GM18873 (cell line): ENCODE data around the gene LETM1.

Experiments used
- ATAC-seq: cut with Tn5 transposase; IDR thresholded peaks from one replicate; pipeline ENCODE4 v1.9.1; 2021; ENCODE audit warnings: mild to moderate bottlenecking, moderate library complexity, moderate number of reproducible peaks; ENCODE audit not compliant: unreplicated experiment, low FRiP score

LETM1 gene

DNA sequence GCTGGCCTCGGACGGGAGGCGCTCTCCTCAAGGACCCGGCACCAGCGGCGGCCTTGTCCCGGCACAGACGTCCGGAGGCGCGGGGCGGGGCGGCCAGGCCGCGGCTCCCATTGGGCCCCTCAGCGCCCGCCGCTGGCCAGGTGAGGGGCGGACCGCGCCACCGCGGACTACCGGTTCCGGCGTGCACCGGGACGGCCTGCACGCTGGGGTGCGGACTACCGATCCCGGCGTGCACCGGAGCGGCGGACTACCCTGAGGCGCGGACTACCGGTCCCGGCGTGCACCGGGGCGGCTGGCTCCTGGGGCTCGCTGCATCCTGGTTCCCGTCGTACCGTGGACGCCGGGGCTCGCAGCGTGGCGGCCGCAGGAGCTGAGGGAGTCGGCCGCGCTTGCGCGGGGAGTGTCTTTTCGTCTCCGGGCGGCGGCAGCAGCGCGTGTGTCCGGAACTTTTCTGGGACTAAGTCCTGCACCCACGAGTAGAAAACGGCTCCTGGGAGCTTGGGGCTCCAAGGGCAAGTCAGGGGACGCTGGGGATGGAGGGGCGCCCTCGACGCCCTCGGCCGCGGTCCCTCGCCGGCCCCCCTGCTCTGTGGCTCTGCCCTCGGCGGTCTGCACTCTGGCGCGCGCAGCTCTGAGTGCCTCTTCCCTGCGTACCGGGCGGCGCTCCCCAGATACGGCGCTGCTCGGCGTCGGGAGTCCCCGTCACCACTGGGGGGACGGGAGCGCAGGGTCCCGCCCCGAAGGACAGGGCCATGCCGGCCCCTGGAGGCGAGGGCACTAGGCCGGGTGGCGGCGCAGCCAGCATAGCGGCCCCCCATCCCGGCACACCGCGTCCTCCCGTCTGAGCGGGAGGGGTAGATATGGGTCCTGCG, at the start of gene LETM1:
Gene LETM1, minus strand, starts transcription at position 86 of the 872 bp plus-strand sequence. CDS start 206 bp downstream, outside the sequence.
- ATAC-seq, result peak; percentile 81

DNA sequence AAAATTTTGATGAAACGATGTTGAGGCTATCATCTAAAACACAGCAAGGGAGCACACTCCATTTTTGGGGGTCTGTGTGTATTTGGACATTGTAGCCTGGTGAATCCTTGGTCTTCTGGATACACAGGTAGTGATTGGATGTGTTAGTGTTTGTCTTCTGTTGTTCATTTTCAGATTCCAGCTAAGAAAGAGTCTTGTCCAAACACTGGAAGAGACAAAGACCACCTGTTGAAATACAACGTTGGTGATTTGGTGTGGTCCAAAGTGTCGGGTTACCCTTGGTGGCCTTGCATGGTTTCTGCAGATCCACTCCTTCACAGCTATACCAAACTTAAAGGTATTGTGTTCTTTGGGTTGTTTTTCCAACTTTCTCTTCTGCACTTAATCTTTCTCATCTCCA, 48.1 kb upstream of the LETM1 start:
- no peak for ATAC-seq

DNA sequence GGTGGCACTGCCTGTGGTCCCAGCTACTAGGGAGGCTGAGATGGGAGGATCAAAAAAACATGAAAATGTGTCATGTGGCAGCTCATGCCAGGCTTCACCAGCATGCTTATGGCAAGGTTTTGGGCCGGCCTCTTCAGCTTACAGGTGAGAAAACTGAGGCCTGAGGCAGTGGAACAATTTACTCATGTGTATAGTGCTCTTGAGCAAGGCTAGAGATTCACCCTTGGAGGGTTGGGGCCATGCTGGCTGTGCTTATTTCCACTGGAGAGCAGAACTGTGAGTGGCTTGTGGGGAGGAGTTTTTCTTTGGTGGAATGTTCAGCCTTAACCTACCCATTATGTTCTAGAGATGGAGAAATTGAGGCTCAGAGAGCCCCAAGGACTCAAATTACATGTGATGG, 47.1 kb upstream of the LETM1 start:
- no peak for ATAC-seq

DNA sequence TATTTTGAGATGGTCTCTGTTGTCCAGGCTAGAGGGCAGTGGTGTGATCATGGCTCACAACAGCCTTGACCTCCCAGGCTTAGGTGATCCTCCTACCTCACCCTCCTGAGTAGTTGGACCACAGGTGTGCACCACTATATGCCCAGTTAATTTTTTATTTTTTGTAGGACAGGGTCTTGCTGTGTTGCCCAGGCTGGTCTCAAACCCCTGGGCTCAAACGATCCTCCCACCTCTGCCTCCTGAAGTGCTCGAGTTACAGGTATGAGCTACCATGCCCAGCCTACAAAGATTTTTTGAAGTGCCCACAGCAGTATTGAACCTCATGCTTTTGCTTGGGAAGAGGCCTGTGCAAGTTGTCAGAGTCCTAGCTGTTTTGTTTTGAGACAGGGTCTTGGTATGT, 46.3 kb upstream of the LETM1 start:
- ATAC-seq, result no peak

DNA sequence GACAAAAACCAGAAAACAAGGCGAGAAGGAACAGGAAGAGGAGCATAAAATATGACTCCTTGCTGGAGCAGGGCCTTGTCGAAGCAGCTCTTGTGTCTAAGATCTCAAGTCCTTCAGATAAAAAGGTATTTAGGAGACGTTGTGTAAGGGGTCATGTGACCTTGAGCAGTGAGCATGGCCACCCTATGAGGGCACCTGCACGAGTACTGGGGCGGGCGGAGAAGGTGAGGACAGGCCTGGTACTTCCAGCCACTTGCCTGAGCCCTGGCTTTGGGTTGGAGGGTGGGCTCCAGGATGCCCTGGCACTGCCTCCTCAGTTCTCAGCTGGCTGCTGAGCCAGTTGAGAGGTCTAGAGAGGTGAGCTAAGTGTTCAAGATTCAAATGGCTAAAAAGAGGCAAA, 45.2 kb upstream of the LETM1 start:
- ATAC-seq, result no peak

DNA sequence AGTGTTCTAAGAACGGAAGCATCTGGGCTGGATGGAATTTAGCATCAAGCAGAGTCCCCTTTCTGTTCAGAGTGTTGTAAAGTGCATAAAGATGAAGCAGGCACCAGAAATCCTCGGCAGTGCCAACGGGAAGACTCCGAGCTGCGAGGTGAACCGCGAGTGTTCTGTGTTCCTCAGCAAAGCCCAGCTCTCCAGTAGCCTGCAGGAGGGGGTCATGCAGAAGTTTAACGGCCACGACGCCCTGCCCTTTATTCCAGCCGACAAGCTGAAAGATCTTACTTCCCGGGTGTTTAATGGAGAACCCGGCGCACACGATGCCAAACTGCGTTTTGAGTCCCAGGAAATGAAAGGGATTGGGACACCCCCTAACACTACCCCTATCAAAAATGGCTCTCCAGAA, 44.7 kb upstream of the LETM1 start:
- no peak for ATAC-seq

DNA sequence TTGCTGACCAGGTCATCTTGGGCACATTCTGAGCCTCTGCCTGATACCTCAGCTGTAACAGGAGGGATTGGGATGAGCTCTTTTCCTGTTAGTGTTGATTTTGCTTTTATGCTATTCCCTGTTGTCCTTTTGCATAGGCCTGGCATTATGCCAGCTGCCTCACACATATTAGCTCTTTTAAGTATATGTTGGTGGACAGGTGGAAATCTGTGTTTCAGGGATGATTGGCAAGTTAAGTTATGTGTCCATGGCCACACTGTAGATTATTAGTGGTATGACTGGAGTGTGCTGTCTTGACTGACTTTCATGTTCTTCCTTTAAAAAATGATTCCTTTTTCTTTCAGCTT, 44.1 kb upstream of the LETM1 start:
- no peak for ATAC-seq

DNA sequence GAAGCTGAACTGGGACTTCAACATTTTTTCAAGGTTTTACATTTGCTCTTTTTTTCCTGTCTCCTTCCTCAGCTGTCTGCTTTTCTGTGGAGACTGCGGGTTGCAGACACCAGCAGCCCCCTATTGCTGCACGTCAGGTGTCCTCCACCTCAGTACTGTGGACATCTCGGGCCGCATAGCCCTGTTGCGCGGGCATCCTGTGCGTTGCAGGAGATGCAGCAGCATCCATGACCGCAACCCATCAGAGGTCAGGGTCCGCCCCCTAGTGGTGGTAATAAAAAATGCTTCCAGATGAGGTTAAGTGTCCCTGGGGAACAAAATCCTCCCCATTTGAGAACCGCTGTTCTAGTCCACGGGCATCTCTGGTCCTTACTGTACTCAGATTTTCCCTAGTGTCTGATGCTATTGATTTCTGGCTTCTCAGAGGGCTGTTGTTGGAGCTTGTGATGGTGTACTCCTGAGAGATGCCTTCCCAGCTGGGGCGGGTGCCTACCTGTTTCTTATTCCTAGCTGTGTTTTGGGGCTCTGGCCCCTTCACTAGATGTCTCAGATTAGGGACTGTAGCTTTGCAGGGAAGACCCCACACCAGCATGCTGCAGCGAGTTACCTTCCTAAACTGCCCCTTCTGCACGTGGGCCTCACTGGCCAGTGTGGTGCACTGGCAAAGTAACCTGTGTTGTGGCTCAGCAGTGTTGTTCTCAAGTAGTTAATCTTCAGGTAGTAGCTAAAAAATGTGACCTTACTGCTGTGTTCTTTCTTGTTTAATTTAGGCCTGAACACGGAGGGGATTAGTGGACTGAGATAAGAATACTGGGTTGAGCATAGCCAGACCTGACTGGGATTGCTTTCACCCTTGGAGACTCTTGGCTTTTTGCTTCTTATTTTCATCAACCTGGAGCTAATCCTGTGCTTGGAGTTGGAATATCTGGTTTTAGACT, 43.5 kb upstream of the LETM1 start:
- no peak for ATAC-seq

DNA sequence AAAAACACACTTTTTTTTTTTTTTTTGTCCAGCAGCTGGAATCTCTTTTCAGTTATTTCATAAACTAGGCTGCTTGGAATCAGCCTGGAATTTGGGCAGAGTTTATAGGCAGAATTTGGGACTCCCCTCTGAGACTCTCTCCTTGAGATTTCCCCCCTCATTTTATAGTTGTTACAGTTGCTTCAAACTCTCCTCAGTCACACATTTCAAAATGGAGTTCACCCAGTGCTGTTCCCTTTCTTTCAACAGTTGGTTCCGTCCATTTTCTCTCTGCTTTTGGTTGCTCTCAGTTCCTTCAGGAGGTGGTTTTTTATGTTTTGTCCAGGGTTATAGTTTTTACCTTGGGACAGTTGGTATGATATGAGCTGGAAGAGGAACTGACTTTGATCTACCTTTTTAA, 42.7 kb upstream of the LETM1 start:
- ATAC-seq, result no peak

DNA sequence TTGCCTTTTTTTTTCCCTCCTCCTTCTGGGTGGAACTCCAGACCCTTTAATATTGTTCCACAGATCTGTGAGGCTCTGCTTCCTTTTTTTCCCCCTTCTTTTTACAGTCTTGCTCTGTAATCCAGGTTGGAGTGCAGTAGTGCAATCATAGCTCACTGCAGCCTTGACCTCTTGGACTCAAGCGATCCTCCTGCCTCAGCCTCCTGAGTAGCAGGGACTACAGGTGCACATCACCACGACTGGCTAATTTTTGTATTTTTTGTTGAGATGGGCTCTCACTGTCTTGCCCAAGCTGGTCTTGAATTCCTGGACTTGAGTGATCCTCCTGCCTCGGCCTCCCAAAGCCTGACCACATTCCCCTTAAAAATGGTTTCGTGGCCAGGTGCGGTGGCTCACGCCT, 42.1 kb upstream of the LETM1 start:
- ATAC-seq, result no peak

DNA sequence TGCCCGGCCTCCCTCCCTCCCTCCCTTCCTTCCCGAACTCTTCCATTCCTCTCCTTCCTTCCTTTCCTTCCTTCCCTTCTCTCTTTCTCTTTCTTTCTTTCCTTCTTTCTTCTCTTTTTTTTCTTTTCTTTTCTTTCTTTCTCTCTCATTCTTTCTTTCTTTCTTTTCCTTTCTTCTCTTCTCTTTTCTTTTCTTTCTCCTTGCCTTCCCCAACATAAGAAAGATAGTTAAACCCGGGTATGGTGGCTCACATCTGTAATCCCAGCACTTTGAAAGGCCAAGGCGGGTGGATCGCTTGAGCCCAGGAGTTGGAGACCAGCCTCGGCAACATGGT, 40.7 kb upstream of the LETM1 start:
- ATAC-seq, result no peak

DNA sequence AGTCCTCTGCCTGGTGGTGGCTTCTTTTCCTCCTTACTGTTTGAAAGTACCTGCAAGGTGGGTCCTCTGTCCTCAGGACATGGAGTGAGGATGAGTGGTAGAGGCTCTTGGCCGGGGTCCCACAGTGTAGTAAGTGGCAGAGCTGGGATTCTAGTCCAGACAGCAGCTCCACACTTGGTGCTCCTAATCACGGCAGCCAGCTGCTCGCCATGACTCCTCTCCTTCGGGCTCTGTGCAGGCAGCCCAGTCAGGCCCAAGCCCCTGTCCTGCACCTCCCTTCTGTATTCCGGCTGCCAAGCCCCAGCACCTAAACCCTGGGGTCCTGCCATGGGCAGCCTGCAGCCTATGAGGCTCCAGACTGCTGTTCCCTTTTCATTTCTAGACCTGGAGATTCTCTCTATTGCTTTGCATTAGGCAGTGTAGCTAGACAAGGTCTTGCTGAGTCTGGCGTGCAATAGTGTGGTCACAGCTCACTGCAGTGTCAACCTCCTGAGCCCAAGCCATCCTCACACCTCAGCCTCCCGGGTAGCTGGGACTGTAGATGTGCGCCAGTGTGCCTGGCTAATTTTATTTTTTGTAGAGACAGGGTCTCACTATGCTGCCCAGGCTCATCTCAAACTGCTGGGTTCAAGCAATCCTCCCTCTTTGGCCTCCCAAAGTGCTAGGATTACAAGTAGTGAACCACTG, 40.2 kb upstream of the LETM1 start:
- no peak for ATAC-seq

DNA sequence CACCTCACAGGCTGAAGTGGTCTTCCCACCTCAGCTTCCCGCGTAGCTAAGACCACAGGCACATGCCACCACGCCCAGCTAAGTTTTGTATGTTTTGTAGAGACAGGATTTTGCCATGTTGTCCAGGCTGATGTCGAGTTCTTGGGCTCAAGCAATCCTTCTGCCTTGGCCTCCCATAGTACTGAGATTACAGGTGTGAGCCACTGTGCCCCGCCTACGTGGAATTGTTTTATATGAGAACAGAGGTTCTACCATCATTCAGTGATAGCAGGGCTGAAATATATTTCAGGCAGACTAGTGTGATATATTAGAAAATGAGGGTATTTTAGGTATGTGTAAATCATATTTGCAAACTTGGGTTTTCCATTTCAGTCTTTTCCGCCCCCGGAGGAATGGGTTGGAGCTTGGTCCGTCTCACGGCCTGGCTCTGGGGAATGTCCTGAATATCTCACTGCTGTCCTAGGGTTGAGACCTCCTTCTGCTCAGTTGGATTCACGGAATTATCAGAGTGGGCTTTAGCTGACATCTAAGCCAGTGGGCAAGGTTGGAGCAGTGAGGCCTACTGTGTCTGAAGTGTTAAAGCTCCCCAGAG, 35.1 kb upstream of the LETM1 start:
- no peak for ATAC-seq

DNA sequence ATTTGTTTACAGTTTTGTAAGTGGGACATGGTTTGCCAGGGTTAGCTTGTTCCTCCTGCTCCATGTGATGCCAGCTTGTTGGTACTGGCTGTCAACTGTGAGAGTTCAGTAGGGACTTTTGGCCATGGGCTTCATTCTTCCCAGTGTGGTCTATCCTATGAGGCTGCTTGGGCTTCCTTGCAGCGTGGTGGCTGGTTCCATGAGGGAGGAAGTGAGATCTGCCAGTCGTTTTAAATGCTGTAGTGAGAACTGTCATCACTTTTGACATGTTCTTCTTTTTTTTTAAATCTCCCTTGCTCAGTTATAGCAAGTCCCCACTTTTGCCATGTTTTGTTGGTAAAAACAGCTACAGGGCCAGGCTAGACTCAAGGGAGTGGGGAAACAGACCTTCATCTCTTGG, 31.1 kb upstream of the LETM1 start:
- no peak for ATAC-seq

DNA sequence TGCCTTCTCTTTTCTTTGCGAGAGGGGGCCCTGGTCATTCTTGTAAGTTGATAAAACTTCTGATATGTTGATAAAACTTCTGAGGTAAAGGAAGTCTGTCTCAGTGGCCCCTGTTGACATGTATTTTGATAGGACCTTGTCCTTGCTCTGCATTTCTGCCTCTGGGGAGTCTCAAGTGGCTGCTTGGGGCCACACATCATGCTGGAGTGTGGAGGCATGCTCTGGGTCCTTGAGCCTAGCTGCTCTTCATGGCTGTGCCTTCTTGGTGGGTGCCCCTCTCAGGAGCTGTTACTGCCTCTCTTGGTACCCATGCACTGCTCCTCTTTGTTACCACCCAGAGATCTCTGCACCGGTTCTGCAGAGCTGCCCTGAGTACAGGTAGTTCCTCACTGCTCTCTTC, 29.5 kb upstream of the LETM1 start:
- ATAC-seq, result no peak

DNA sequence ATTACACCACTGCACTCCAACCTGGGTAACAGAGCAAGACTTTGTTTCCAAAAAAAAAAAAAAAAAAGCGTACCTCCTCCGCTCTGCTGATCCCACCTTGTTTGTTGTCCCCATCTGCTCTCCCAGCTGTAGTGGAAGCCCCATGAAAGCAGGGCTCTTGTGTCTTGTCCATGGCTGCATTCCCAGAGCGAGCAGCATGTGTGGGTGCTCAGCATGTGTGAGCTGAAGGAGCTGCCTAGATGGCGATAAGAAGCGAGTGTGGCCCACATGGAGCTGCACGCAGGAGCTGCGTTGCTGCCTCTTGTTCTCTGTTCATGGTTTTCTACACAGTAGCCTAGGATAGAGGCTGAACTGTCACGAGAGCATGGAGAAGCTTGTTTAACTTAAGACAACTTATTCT, 27.6 kb upstream of the LETM1 start:
- no peak for ATAC-seq

DNA sequence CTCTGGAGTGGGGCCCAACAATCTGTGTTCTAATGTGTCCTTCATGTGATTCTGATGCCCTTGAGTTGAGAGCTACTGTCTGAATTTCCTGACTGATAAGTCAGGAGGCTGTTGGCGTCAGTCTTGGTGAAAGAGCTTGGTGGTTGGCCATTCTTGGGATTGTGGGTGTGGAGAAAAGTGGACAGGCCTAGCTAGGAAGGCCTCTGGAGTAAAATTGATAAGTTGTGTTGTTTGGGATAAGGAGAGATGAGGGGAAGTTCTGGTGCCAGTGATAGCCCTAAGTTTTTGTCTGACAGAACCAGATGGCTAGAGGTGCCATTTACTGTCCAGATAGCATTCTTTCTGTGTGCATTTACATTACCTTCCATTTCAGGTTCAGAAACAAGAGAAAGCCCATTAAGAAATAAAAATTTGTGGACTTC, 26.9 kb upstream of the LETM1 start:
- no peak for ATAC-seq

DNA sequence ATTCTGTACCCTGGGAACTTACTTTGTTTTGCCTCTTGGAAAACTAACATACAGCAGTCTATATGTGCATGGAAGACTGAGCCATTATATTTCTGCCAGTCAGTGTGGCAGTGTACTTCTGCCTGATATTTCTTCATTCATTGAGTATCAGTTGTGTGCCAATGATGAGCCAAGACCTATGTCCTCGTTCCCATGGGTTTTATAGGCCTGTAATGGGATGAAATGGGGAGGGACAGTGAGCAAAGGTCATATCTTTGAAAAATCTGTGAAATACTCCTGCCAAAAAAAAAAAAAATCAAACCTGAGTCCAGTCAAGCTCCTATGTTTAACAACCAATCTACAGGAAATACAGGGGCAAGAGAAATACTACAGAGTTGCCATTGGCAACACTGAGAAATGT, 24.4 kb upstream of the LETM1 start:
- ATAC-seq, result no peak

DNA sequence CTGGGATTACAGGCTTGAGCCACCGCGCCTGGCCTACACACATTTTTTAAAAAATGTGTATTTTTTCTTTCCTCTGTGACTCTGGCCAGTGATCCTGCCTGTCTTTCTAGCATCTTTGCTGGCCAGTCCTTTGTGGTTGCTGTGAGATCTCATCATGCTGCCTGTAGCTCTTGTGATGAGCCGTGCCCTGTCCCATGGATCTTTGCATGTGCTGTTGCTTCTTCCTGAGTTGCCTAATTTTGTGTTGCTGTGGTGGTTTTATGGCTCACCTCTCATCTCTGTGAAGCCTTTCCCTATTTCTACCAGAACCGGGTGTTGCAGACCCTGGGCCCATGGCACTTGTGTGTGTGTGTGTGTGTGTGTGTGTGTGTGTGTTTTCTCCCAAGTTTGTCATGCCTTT, 23.5 kb upstream of the LETM1 start:
- ATAC-seq, result no peak

DNA sequence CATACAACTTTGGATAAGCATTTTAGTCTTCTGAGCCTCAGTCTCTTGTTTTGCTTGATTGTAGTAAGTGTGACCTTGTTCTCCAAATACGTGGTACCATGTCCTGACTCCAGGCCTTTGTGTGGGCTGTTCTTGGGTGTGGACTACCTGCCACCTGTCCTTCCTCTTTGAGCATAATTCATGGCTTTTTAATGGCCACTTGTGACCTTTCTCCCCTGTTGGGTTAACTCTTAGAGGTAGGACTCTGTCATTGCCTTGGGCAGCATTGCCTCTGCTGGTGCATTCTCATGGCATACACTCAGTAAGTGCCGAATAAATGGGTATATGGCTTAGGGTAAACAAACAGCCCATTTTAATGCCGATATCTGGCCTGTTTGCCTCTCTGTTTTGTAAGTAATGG, 18.2 kb upstream of the LETM1 start:
- ATAC-seq, result no peak

DNA sequence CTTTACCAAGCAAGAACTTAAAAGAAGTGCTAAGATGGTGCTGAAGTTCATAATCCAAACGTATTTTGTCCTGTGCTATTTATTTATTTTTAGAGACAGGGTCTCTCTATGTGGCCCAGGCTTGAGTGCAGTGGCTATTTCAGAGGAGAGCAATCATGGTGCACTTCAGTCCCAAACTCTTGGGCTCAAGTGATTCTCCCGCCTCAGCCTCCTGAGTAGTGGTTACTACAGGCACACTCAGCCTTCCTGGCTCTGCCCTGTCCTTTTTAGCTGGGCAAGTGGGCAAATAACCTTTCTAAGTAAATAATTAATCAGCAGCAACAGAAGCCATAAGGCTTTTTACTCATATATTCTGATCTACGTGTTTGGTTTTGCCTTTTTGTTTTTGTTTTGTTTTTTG, 17.8 kb upstream of the LETM1 start:
- no peak for ATAC-seq
